Measurements from ENCODE around the gene CREG2.

CREG2 gene, protein sequence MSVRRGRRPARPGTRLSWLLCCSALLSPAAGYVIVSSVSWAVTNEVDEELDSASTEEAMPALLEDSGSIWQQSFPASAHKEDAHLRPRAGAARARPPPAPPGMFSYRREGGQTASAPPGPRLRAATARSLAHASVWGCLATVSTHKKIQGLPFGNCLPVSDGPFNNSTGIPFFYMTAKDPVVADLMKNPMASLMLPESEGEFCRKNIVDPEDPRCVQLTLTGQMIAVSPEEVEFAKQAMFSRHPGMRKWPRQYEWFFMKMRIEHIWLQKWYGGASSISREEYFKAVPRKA

DNA sequence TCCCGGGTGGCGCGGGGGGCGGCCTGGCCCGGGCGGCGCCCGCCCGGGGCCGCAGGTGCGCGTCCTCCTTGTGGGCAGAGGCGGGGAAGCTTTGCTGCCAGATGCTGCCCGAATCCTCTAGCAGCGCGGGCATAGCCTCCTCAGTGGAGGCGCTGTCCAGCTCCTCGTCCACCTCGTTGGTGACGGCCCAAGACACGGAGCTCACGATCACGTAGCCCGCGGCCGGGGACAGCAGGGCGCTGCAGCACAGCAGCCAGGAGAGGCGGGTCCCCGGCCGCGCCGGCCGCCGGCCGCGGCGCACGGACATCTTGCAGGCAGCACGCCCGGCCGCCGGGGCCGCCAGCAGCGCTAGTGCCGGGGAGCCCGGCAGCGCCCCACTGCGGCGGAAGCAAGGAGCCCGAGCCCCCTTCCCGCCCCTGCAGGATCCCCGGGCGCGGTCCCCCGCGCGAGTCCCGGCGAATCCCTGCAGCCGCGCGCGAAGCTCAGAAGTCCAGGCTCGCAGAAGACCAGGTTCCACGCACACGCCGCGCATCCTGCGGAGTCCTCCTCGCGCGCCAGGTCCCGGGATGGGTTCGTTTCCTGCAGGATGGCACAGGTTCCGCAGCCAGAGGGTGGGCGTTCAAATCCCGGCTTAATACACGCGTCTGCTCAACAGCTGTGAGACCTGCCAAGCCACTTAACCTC lies at the start of gene CREG2:
TSS of gene CREG2 (minus strand) at position 353 of the 684 bp plus-strand sequence. CDS start at position 307, 46 bp downstream.
- ATAC-seq, result peak; percentile 81 to 88

- ATAC-seq, result no peak
Observed at GRCh38 chr2:101435001-101435862, 47.9 kb upstream of the CREG2 start.

DNA sequence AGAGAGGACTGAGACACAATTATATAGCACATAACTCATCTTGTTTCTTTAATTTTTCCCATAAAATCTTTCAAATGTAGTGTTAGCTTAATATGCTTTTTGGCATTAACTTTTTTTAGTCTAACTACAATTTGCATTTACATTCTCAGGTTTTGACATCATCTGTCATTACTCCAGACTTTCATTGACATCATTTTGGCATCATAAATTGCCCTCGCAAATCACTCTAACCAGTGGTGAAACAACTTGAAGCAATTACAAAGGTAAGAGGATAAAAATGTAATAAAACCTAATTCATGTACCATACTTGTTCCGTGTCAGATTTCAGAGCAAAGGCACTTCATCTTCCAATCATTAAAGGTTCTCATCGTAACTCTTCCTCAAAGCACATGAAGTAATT lies 46.2 kb upstream of the CREG2 start:
- ATAC-seq, result no peak

DNA sequence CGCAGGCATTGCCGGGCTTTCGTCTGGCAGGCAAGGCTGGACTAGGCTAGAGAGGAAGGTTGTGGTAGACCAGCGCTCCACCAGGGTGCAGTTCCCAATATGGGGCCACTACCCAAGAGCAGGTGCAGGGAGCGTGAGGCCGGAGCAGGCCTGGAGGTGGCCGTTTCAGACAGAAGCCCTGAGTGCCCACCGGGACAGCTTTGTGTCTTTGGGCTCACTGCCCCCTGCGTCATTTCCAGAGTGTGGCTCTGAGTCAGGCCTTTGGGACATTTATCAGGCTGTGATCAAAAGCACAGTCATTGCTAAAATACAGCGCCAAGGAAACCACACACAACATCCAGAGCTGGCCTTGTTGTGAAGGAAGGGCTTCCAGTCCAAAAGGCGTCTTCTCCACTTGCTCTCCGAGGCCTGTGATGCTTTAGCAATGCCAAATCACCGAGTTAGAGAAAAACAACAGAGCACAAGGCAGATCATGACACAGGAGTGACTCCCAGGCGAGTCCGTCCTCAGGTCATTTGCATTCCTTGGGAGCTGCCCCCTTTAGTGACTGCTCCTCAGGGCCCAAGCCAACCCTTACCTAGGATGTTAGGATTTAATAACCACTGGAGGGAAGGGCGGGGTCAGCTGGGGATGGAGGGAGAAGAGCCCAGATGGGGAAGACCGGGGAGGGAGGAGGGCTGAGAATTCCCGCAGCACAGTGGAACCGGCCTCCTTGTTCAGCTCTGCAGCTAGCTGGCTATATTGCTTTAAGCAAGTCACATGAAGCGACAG lies 45.3 kb upstream of the CREG2 start:
- ATAC-seq, result no peak

DNA sequence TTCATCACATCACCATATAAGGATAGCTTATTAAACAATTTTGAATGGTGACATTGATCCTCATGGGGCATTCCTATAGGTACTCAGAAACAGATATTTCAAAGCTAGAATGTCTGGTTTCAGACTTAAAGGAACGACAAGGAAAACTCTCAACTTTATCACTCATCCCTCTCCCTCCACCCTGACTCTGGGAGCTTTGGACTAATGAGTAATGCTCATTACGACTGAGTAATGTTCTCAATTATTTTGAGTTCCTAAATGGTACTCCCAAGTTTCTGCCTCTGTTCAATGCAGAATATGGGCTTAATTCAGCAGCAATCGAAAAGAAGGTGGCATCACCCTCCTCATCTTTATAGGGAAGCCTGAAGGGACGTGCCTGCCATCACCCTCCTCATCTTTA lies 44.2 kb upstream of the CREG2 start:
- no peak for ATAC-seq

DNA sequence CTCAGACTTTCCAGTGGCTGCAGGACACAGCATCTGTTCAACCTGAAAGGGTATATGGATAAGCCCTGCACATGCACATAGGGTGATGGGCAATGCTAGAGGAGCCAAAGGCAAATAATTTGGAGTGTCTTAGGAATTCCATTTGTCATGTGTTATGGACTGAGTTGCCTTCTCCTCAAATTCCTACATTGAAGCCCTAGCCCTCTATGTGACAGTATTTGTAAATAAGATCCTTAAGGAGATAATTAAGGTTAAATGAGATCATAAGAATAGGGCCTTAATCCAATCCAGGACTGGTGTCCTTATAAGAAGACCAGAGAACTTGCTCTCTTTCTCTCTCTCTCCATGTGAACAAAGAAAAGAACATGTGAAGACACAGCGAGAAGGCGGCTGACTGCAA lies 42.9 kb upstream of the CREG2 start:
- ATAC-seq, result no peak

GRCh38 chr2:101429453-101429852 lies 42.1 kb upstream of the CREG2 start:
- ATAC-seq, result no peak

- ATAC-seq, result no peak
Observed at GRCh38 chr2:101428422-101429176, 41.3 kb upstream of the CREG2 start.

DNA sequence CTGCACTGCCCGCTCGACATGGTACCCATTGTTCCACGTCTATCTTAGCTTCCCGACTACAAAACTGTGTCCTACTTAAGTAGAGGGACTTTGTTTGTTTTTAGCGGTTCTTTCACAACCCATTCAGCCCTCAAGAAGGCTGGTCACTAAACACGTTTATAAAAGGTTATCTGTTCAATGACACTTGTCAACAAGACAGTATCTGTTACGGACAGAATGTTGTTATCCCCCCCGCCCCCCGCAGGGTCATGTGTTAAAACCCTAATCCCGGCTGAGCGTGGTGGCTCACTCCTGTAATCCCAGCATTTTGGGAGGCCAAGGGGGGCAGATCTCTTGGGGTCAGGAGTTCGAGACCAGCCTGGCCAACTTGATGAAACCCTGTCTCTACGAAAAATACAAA lies 40.4 kb upstream of the CREG2 start:
- ATAC-seq, result no peak

DNA sequence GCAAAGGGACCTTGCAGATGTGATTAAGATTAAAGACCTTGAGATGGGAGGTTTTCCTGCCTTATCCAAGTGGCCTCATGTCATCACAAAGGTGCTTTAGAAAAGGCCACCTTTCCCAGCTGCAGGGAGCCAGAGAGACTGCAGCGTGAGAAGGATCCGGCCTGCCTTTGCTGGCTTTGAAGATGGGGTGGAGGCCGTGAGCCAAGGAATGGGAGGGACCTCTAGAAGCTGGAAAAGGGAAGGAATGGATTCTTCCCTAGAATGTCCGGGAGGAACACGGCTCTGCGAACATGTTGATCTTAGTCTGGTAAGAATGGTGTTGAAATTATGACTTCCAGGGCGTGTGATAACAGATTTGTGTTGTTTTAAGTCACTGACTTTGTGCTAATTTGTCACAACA lies 39.9 kb upstream of the CREG2 start:
- ATAC-seq, result no peak

DNA sequence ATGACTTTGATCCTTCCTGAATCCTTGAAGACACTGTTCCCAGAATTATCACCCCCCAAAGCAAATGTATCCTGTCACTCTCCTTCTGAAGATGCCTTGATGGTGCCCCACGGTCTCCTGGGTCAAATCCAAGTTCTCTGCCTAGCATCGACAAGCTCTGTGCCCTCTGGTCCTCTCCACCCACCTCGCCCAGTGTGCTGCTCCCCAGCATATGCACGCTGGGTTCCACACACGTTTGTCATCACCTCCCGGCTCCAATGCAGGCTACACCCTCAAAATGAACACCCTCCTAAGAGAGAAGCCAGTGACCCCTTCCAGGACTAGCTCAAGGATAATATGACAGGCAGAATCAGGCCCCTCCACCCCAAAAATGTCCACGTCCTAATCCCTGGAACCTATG lies 39.5 kb upstream of the CREG2 start:
- ATAC-seq, result no peak

DNA sequence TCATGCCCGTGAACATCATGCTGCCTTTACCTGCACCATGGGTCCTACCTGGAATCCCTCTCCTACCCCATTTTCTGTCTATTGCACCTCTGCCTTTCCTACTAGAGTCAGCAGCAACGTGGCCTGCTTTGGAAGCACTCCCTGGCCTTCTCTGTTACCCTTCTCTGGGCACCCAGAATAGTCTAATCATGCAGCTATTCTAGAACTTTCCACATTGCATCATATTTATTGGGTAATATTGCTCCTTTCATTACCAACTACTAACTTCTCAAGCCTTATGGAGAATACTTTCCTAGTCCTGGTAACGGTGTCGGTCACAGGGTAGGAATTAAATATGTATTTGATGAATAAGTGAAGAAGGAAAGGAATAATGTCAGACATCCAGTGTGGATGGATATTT lies 33.3 kb upstream of the CREG2 start:
- ATAC-seq, result no peak

GRCh38 chr2:101419096-101419663 lies 31.9 kb upstream of the CREG2 start:
- peak; percentile 73 to 83 for ATAC-seq

- ATAC-seq, result no peak
Observed at GRCh38 chr2:101418460-101419095, 31.3 kb upstream of the CREG2 start.

DNA sequence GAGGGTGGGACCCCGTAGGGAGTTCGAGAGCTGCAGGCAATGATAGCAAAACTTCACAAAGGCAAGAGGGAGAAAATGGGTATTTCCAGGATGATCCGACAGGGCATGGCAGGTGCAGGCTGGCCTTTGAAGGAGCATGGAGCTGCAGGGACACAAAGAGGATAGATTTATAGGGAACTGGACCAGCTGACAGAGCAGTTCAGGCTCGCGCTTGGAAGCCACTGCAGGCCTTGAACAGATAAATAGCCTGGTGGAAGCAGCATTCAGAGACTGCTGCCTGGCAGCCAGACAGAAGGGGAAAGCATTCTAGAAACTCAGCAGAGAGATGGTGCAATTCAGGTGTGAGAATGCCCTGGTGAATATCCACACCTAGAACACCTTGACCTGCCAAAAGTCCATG lies 29.3 kb upstream of the CREG2 start:
- no peak for ATAC-seq

- ATAC-seq, result no peak
Observed at GRCh38 chr2:101415884-101416283, 28.6 kb upstream of the CREG2 start.

GRCh38 chr2:101415220-101415619 lies 27.9 kb upstream of the CREG2 start:
- no peak for ATAC-seq

DNA sequence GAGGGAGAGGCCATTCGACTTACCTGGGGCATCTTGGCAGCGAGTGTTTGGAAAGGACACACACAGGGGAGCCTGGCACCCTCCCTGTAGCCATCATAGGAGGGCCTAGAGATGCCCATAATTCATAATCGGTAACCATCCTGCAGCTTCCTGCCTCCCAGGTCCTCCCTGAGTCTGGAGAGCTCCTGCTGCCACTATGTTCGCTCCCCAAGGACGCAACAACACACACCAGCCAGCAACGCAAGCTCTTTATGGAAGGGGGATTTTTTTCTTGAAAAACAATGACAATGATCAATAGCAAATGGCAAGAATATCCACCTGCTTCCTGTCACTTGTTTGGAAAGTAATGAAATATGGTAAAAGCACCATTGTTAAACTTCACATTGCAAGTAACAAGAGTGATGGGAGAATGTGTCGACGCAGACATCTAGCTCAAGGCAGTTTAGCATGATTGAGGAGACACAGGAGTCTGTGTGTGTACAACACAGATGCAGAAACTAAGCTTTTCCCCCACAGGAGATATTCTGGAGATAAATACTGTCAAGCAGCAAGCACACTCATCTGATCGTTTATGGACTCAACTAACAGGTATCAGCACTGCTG lies 24.9 kb upstream of the CREG2 start:
- no peak for ATAC-seq

DNA sequence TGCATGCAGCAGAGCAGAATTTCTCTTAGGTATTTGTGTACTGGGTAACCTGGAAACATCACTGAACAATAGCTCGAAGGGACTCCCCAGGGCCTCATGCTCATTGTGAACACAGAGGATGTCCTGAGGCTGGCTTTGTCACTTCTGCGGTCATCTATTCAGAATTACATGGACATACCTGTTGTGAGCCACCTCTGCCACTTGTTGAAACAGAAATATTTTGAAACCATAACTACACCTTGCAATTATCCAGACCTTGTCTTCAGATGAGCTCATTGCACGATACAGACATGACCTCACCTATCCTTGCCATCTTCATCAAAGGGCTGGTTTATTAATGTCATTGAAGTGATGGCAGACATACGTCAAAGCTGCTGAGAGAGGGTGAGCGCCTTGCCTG lies 23.4 kb upstream of the CREG2 start:
- ATAC-seq, result no peak

DNA sequence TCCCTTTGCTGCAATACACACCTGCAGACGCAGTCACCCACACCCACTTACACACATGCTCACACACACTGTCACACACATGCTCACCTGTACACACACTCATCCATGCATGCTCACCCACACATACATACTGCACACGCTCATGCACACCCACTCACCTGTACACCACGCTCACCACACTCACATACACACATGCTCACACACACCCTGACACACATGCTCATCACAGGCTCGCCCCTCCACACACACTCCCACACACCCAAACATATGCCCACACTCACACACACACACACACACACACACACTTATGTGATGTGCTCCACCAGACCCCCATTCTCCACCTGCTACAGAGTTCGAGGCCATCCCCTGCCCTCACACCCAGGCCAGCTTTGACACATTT lies 22.8 kb upstream of the CREG2 start:
- no peak for ATAC-seq

GRCh38 chr2:101409699-101410098 lies 22.4 kb upstream of the CREG2 start:
- no peak for ATAC-seq

Measured in activated CD4-positive, CD25-positive, alpha-beta regulatory T cell treated with anti-CD3 and anti-CD28 coated beads, Interleukin-2, amount 50 U/mL, for 24 hours (primary cell).